Neural crest cell (in vitro differentiated cells): Measurements from ENCODE around the gene SNAP91. TPM values are rescaled to one million over a fixed set of nuclear protein-coding genes. Genes with fewer than 3 reads are reported as not detected.

Experiments
- DNase-seq: peaks from one replicate; pipeline ENCODE4 v3.0.0; 2021; ENCODE audit warnings: low read depth, mixed read lengths, low spot score
- H3K27ac Mint-ChIP-seq: one replicate; pipeline ENCODE4 v1.8.0; 2021; ENCODE audit warnings: mild to moderate bottlenecking, mixed read lengths; ENCODE audit not compliant: unreplicated experiment
- H3K27me3 Mint-ChIP-seq: 2 replicates; pipeline ENCODE4 v1.8.0; 2021; ENCODE audit warnings: low read depth, mild to moderate bottlenecking, mixed read lengths
- H3K36me3 Mint-ChIP-seq: 2 replicates; pipeline ENCODE4 v1.8.0; 2021; ENCODE audit warnings: low read depth, mild to moderate bottlenecking, mixed read lengths
- H3K4me1 Mint-ChIP-seq: 2 replicates; pipeline ENCODE4 v1.8.0; 2021; ENCODE audit warnings: mixed read lengths
- H3K4me3 Mint-ChIP-seq: one replicate; pipeline ENCODE4 v1.8.0; 2021; ENCODE audit warnings: mild to moderate bottlenecking, mixed read lengths
- H3K9me3 Mint-ChIP-seq: 2 replicates; pipeline ENCODE4 v1.8.0; 2021; ENCODE audit warnings: mixed read lengths
- total RNA-seq: library from RNA; stranded (reverse); gene quantifications from 2 replicates; pipeline ENCODE4 v1.2.1, GENCODE V29; 2021
- TF ChIP-seq, protein P1 (sequence below): fragments of 200-600 bp; sonication (generic); conservative IDR thresholded peaks from 2 replicates; pipeline ENCODE4 v1.5.0; 2021; ENCODE audit warnings: antibody characterized with exemption, mild to moderate bottlenecking

Gene SNAP91
- total RNA-seq, 1 donor from 2014 or later = 8.7 TPM

DNA sequence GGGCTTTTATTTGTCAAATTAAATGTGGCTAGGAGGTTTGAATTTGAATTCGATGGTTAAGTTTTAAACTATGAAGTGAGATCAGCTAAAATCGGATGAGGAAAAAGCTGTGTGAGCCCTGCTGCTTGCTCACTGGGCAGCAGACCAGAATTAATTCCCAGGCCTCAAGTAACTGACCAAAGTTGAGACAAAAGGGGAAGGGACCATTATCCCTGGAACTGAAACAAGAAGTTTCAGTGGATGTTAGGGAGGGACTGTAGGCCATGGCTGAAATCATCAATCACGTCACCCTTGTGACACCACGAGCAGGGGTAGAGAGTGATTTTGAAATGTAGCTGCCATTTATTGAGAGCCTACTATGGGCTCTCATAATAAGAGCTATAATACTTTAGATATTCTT is 203.5 kb downstream of the SNAP91 start:
- no peak for DNase-seq
- peaks cover 5% of the 10 kb centered on the region for H3K4me1 Mint-ChIP-seq
- no peaks in the 10 kb centered on the region for H3K36me3 Mint-ChIP-seq
- no peak overlapping the region for H3K4me3 Mint-ChIP-seq
- no peak overlapping the region for H3K27ac Mint-ChIP-seq
- peaks cover 2% of the 10 kb centered on the region for H3K9me3 Mint-ChIP-seq
- no peaks in the 10 kb centered on the region for H3K27me3 Mint-ChIP-seq
- TF ChIP-seq, protein P1, sequence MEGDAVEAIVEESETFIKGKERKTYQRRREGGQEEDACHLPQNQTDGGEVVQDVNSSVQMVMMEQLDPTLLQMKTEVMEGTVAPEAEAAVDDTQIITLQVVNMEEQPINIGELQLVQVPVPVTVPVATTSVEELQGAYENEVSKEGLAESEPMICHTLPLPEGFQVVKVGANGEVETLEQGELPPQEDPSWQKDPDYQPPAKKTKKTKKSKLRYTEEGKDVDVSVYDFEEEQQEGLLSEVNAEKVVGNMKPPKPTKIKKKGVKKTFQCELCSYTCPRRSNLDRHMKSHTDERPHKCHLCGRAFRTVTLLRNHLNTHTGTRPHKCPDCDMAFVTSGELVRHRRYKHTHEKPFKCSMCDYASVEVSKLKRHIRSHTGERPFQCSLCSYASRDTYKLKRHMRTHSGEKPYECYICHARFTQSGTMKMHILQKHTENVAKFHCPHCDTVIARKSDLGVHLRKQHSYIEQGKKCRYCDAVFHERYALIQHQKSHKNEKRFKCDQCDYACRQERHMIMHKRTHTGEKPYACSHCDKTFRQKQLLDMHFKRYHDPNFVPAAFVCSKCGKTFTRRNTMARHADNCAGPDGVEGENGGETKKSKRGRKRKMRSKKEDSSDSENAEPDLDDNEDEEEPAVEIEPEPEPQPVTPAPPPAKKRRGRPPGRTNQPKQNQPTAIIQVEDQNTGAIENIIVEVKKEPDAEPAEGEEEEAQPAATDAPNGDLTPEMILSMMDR = no peak

Other genes with a start within 250 kb of the SNAP91 start
- 3.3 and 3.9 TPM in 2 replicates for gene PRSS35, start 196.6 kb downstream of the SNAP91 start, total RNA-seq
- 0.66 and 0.72 TPM in 2 replicates for gene RIPPLY2, start 144.3 kb upstream of the SNAP91 start, total RNA-seq
- 14.6 and 17.3 TPM in 2 replicates for gene CYB5R4, start 150.6 kb upstream of the SNAP91 start, total RNA-seq